ENCODE results near the gene GAGE2A.
"Not testable (repeated sequence)": the region's sequence is repeated elsewhere in the genome, so short reads cannot be mapped to it uniquely, and the experiment has no call there.

DNA sequence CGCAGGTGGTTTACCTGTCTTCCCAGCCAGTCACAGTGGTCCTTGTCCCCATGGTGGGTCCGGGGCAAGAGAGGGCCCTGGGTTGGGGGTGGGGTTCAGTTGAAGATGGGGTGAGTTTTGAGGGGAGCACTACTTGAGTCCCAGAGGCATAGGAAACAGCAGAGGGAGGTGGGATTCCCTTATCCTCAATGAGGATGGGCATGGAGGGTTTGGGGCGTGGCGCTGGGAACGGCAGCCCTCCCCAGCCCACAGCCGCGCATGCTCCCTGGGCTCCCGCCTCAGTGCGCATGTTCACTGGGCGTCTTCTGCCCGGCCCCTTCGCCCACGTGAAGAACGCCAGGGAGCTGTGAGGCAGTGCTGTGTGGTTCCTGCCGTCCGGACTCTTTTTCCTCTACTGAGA is 9.4 kb downstream of the GAGE2A start, which contains the start of gene GAGE1:
- not testable (repeated sequence) for TF ChIP-seq POLR2AphosphoS5 (IDR thresholded peaks at IDR 0.05; ENCODE audit: low read depth, low read length); POLR2A (IDR thresholded peaks at IDR 0.05; ENCODE audit: low read depth, low read length); TAF1 (IDR thresholded peaks at IDR 0.05; ENCODE audit: borderline replicate concordance, low read depth, low read length)

Data from GM12892 (cell line).